H9 (cell line): ENCODE data around the gene MAP3K10. TPM values are rescaled to one million over a fixed set of nuclear protein-coding genes. Genes with fewer than 3 reads are reported as not detected.

Experiments
- DNase-seq: peaks from one replicate; pipeline ENCODE4 v3.0.0-alpha.2; 2017
- H2AFZ ChIP-seq: one replicate; pipeline ENCODE4 v1.6.1; 2013; ENCODE audit warnings: mild to moderate bottlenecking, low read length, control low read depth, moderate library complexity
- H2AK5ac ChIP-seq: 2 replicates; pipeline ENCODE4 v1.6.1; 2013; ENCODE audit warnings: low read length, control low read depth, mixed read lengths; ENCODE audit not compliant: insufficient read length
- H2BK120ac ChIP-seq: one replicate; pipeline ENCODE4 v1.6.1; 2013; ENCODE audit warnings: low read depth, mild to moderate bottlenecking, low read length, control low read depth, inconsistent platforms; ENCODE audit not compliant: poor library complexity, severe bottlenecking
- H2BK12ac ChIP-seq: 2 replicates; pipeline ENCODE4 v1.6.1; 2013; ENCODE audit warnings: low read length, control low read depth, mixed read lengths, low read depth; ENCODE audit not compliant: insufficient read length
- H2BK15ac ChIP-seq: 2 replicates; pipeline ENCODE4 v1.6.1; 2013; ENCODE audit warnings: low read depth, low read length, control low read depth
- H2BK20ac ChIP-seq: one replicate; pipeline ENCODE4 v1.6.1; 2013; ENCODE audit warnings: low read depth, mild to moderate bottlenecking, low read length, control low read depth, inconsistent platforms; ENCODE audit not compliant: poor library complexity, severe bottlenecking
- H2BK5ac ChIP-seq: 2 replicates; pipeline ENCODE4 v1.6.1; 2013; ENCODE audit warnings: low read length, control low read depth, mixed read lengths; ENCODE audit not compliant: insufficient read length
- H3K14ac ChIP-seq: 2 replicates; pipeline ENCODE4 v1.6.1; 2013; ENCODE audit warnings: low read length, control low read depth; ENCODE audit not compliant: insufficient read depth
- H3K18ac ChIP-seq: 2 replicates; pipeline ENCODE4 v1.6.1; 2013; ENCODE audit warnings: low read depth, mild to moderate bottlenecking, mixed read lengths, low read length, control low read depth; ENCODE audit not compliant: insufficient read length
- H3K23ac ChIP-seq: 2 replicates; pipeline ENCODE4 v1.6.1; 2013; ENCODE audit warnings: low read length, control low read depth, mixed read lengths, low read depth; ENCODE audit not compliant: insufficient read length
- H3K23me2 ChIP-seq: 2 replicates; pipeline ENCODE4 v1.6.1; 2013; ENCODE audit warnings: low read depth, mild to moderate bottlenecking, mixed read lengths, low read length, control low read depth; ENCODE audit not compliant: insufficient read length, poor library complexity, severe bottlenecking
- H3K27ac ChIP-seq: 2 replicates; pipeline ENCODE4 v1.5.1; 2013; ENCODE audit warnings: low read length, control low read depth, mixed read lengths, low read depth; ENCODE audit not compliant: insufficient read length
- H3K27me3 ChIP-seq: 2 replicates; pipeline ENCODE4 v1.6.1; 2013; ENCODE audit warnings: low read length, control low read depth, inconsistent platforms; ENCODE audit not compliant: insufficient read depth
- H3K4ac ChIP-seq: 2 replicates; pipeline ENCODE4 v1.6.1; 2013; ENCODE audit warnings: low read depth, mild to moderate bottlenecking, control low read depth, inconsistent platforms, low read length, moderate library complexity
- H3K4me1 ChIP-seq: 2 replicates; pipeline ENCODE4 v1.6.1; 2013; ENCODE audit warnings: low read length, control low read depth, inconsistent platforms; ENCODE audit not compliant: insufficient read depth
- H3K4me2 ChIP-seq: 2 replicates; pipeline ENCODE4 v1.6.1; 2013; ENCODE audit warnings: low read length, control low read depth, mixed read lengths; ENCODE audit not compliant: insufficient read length, insufficient read depth
- H3K56ac ChIP-seq: 2 replicates; pipeline ENCODE4 v1.6.1; 2013; ENCODE audit warnings: low read depth, mild to moderate bottlenecking, mixed read lengths, low read length, control low read depth; ENCODE audit not compliant: insufficient read length
- H3K79me1 ChIP-seq: 2 replicates; pipeline ENCODE4 v1.6.1; 2013; ENCODE audit warnings: low read depth, mild to moderate bottlenecking, moderate library complexity, low read length, control low read depth, inconsistent platforms; ENCODE audit not compliant: insufficient read depth, poor library complexity, severe bottlenecking
- H3K79me2 ChIP-seq: 2 replicates; pipeline ENCODE4 v1.6.1; 2013; ENCODE audit warnings: low read length, control low read depth, inconsistent platforms; ENCODE audit not compliant: insufficient read depth
- H3K9ac ChIP-seq: 2 replicates; pipeline ENCODE4 v1.6.1; 2013; ENCODE audit warnings: low read length, control low read depth, mixed read lengths; ENCODE audit not compliant: insufficient read length; ENCODE audit errors: extremely low read depth
- H3K9me3 ChIP-seq: one replicate; pipeline ENCODE4 v1.6.1; 2013; ENCODE audit warnings: low read depth, low read length, inconsistent platforms; ENCODE audit not compliant: control insufficient read depth
- H3T11ph ChIP-seq: one replicate; pipeline ENCODE4 v1.6.1; 2013; ENCODE audit warnings: mild to moderate bottlenecking, low read length, control low read depth, inconsistent platforms
- H4K20me1 ChIP-seq: one replicate; pipeline ENCODE4 v1.6.1; 2013; ENCODE audit not compliant: control insufficient read depth, insufficient read length, insufficient read depth
- H4K5ac ChIP-seq: 2 replicates; pipeline ENCODE4 v1.6.1; 2013; ENCODE audit warnings: low read depth, mild to moderate bottlenecking, mixed read lengths, low read length, control low read depth; ENCODE audit not compliant: insufficient read length
- H4K8ac ChIP-seq: replicated peaks from 2 replicates; pipeline ENCODE4 v1.6.1; 2013; ENCODE audit warnings: low read length, control low read depth, mixed read lengths, low read depth; ENCODE audit not compliant: insufficient read length
- H4K91ac ChIP-seq: 2 replicates; pipeline ENCODE4 v1.6.1; 2013; ENCODE audit warnings: low read depth, mild to moderate bottlenecking, moderate library complexity, mixed read lengths, low read length, control low read depth; ENCODE audit not compliant: insufficient read length
- H3K27ac Mint-ChIP-seq, 3 experiments: 2 replicates in 2 of 3; 3 replicates in 1 of 3; pipeline ENCODE4 v1.8.0; 2020 to 2021; ENCODE audit warnings: mixed read lengths in 3 of 3, mild to moderate bottlenecking in 1 of 3, moderate library complexity in 1 of 3
- H3K27me3 Mint-ChIP-seq: 2 replicates; pipeline ENCODE4 v1.8.0; 2021; ENCODE audit warnings: low read depth, mild to moderate bottlenecking, moderate library complexity, mixed read lengths
- H3K36me3 Mint-ChIP-seq, 3 experiments: 2 replicates in 2 of 3; 3 replicates in 1 of 3; pipeline ENCODE4 v1.8.0; 2020 to 2021; ENCODE audit warnings: low read depth in 3 of 3, mixed read lengths in 3 of 3; ENCODE audit not compliant: insufficient read depth in 1 of 3
- H3K4me1 Mint-ChIP-seq, 2 experiments: 2 replicates each; pipeline ENCODE4 v1.8.0; 2020; ENCODE audit warnings: mixed read lengths in 2 of 2
- H3K4me3 Mint-ChIP-seq, 2 experiments: 2 replicates in 1 of 2; 3 replicates in 1 of 2; pipeline ENCODE4 v1.8.0; 2020 to 2021; ENCODE audit warnings: mild to moderate bottlenecking in 2 of 2, mixed read lengths in 2 of 2, moderate library complexity in 1 of 2
- H3K9me3 Mint-ChIP-seq, 2 experiments: 2 replicates in 1 of 2; 3 replicates in 1 of 2; pipeline ENCODE4 v1.8.0; 2020; ENCODE audit warnings: mild to moderate bottlenecking in 2 of 2, mixed read lengths in 2 of 2, moderate library complexity in 1 of 2
- WGBS: extraction: QIAGEN DNeasy Blood & Tissue Kit; methylation state at CpG from one replicate; pipeline ENCODE4 v1.1.7; 2013; ENCODE audit warnings: missing lambda C conversion rate, low lambda C conversion rate, mixed read lengths; ENCODE audit not compliant: insufficient read length; ENCODE audit errors: extremely low coverage; 5-methylcytosine and 5-hydroxymethylcytosine counted together
- total RNA-seq: library from RNA; stranded (reverse); gene quantifications from 2 replicates; pipeline ENCODE4 v1.2.1, GENCODE V29; 2021
- TF ChIP-seq, protein P1 (sequence below): fragments of 200-600 bp; sonication (generic); conservative IDR thresholded peaks from 3 replicates; pipeline ENCODE4 v1.8.0; 2021; ENCODE audit warnings: antibody characterized with exemption, mild to moderate bottlenecking

Gene MAP3K10
- total RNA-seq, 1 experiment from 2014 or later = 19.0 TPM

GRCh38 chr19:40245506-40246128 lies 54.4 kb downstream of the MAP3K10 start:
- Histone ChIP-seq H3K9me3 (no peaks in the 10 kb centered on the region), H2BK15ac (no peak overlapping the region), H3K23me2 (no peaks in the 10 kb centered on the region), H2BK120ac (no peak overlapping the region), H4K8ac (no peak overlapping the region), H3K18ac (no peak overlapping the region), H3K27ac (no peak overlapping the region), H3K27me3 (no peaks in the 10 kb centered on the region), H2AFZ (no peak overlapping the region), H3K4me2 (no peak overlapping the region), H2AK5ac (no peak overlapping the region), H3K4ac (no peak overlapping the region), H3K14ac (no peak overlapping the region), H3K79me1 (peaks cover 2% of the 10 kb centered on the region), H2BK5ac (no peak overlapping the region), H4K20me1 (no peaks in the 10 kb centered on the region), H3K9ac (no peak overlapping the region), H2BK12ac (no peak overlapping the region), H4K91ac (no peak overlapping the region), H3K56ac (no peak overlapping the region), H2BK20ac (no peak overlapping the region), H3K79me2 (no peaks in the 10 kb centered on the region; the same call in 1 of the 2 replicates), H4K5ac (no peak overlapping the region), H3T11ph (no peak overlapping the region), H3K4me1 (no peaks in the 10 kb centered on the region; the same call in 1 of the 2 replicates), H3K23ac (no peak overlapping the region)
- H3K36me3 Mint-ChIP-seq = peaks cover 2 to 31% (median 27%) of the 10 kb centered on the region in 3 experiments
- no peaks in the 10 kb centered on the region for H3K27me3 Mint-ChIP-seq
- peaks cover 4 to 8% of the 10 kb centered on the region in 2 experiments; a peak in 2 of 4 replicates for H3K4me1 Mint-ChIP-seq
- no peaks in the 10 kb centered on the region for H3K9me3 Mint-ChIP-seq
- no peak overlapping the region for H3K4me3 Mint-ChIP-seq
- no CpG with 5 or more reads among the region's 9 CpGs for WGBS
- TF ChIP-seq, protein P1, sequence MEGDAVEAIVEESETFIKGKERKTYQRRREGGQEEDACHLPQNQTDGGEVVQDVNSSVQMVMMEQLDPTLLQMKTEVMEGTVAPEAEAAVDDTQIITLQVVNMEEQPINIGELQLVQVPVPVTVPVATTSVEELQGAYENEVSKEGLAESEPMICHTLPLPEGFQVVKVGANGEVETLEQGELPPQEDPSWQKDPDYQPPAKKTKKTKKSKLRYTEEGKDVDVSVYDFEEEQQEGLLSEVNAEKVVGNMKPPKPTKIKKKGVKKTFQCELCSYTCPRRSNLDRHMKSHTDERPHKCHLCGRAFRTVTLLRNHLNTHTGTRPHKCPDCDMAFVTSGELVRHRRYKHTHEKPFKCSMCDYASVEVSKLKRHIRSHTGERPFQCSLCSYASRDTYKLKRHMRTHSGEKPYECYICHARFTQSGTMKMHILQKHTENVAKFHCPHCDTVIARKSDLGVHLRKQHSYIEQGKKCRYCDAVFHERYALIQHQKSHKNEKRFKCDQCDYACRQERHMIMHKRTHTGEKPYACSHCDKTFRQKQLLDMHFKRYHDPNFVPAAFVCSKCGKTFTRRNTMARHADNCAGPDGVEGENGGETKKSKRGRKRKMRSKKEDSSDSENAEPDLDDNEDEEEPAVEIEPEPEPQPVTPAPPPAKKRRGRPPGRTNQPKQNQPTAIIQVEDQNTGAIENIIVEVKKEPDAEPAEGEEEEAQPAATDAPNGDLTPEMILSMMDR = no peak
- H3K27ac Mint-ChIP-seq = peak overlapping the region in 2 of 3 experiments; percentile 23 to 25; a peak in 1 of 7 replicates
- no peak for DNase-seq
